A549 (cell line): Measurements from ENCODE around the gene DNM3.

ENCODE experiments used
- CBX2 ChIP-seq: fragments of 200-600 bp; sonication (generic); IDR thresholded peaks from 2 replicates; pipeline ENCODE4 v1.6.1; 2016; ENCODE audit warnings: low read depth, mild to moderate bottlenecking, borderline replicate concordance
- HOXA7 ChIP-seq: fragments of 250-450 bp; sonication (Bioruptor Pico); IDR thresholded peaks from 2 replicates; pipeline ENCODE4 v1.5.0; 2020; ENCODE audit warnings: mild to moderate bottlenecking, moderate library complexity
- JUN ChIP-seq, 2 experiments: fragments of >200 bp; sonication (Bioruptor Twin); formaldehyde crosslinking; IDR thresholded peaks; 2 replicates in 1 of 2; 3 replicates in 1 of 2; pipeline ENCODE4 v1.6.1; 2016 to 2017
- JUNB ChIP-seq: fragments of >200 bp; sonication (Bioruptor Twin); formaldehyde crosslinking; IDR thresholded peaks from 2 replicates; pipeline ENCODE4 v1.6.1; 2016
- POLR2A ChIP-seq: IDR thresholded peaks from 2 replicates; pipeline ENCODE4 v1.6.1; 2012; ENCODE audit warnings: mild to moderate bottlenecking, low read length
- SMC3 ChIP-seq: fragments of >200 bp; sonication (Bioruptor Twin); formaldehyde crosslinking; IDR thresholded peaks from 3 replicates; pipeline ENCODE4 v1.6.1; 2018; ENCODE audit warnings: inconsistent platforms
- TF ChIP-seq, protein P1 (sequence below): fragments of >200 bp; sonication (Bioruptor Twin); formaldehyde crosslinking; IDR thresholded peaks from 3 replicates; pipeline ENCODE4 v1.5.1; 2016
- TF ChIP-seq, protein P2 (sequence below): fragments of >200 bp; sonication (Bioruptor Twin); formaldehyde crosslinking; IDR thresholded peaks from 3 replicates; pipeline ENCODE4 v1.6.1; 2016
- TF ChIP-seq, protein P3 (sequence below): IDR thresholded peaks from 2 replicates; pipeline ENCODE4 v1.6.1; 2012
- TF ChIP-seq, protein P4 (sequence below): fragments of 450-650 bp; IDR thresholded peaks from 2 replicates; pipeline ENCODE4 v1.6.1; 2014; ENCODE audit warnings: antibody characterized with exemption
- TF ChIP-seq, protein P5 (sequence below): fragments of 150-350 bp; IDR thresholded peaks from 2 replicates; pipeline ENCODE4 v1.6.1; 2014; ENCODE audit warnings: low read depth, mild to moderate bottlenecking, low read length

DNA sequence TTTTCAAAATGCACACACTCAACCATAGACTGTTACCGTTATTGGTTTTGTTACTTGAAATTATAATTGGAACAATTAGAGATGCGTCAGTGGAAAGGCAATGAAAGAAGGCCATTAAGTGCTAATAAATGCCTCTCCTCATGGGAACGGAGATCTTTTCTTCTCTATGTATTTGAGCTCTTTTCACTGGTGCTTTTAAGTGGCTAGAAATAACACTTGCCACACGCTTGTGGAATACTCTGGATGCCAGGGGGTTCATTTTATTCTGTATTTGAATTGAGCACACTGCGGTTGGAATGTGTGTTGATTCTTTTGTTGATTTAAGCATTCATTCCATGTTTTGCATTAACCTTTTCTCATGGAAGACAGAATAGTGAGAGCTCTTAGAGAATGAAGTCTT lies 68.4 kb downstream of the DNM3 start:
- TF ChIP-seq, protein P1, sequence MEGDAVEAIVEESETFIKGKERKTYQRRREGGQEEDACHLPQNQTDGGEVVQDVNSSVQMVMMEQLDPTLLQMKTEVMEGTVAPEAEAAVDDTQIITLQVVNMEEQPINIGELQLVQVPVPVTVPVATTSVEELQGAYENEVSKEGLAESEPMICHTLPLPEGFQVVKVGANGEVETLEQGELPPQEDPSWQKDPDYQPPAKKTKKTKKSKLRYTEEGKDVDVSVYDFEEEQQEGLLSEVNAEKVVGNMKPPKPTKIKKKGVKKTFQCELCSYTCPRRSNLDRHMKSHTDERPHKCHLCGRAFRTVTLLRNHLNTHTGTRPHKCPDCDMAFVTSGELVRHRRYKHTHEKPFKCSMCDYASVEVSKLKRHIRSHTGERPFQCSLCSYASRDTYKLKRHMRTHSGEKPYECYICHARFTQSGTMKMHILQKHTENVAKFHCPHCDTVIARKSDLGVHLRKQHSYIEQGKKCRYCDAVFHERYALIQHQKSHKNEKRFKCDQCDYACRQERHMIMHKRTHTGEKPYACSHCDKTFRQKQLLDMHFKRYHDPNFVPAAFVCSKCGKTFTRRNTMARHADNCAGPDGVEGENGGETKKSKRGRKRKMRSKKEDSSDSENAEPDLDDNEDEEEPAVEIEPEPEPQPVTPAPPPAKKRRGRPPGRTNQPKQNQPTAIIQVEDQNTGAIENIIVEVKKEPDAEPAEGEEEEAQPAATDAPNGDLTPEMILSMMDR = no peak
- no peak for TF ChIP-seq CBX2
- TF ChIP-seq, protein P2, sequence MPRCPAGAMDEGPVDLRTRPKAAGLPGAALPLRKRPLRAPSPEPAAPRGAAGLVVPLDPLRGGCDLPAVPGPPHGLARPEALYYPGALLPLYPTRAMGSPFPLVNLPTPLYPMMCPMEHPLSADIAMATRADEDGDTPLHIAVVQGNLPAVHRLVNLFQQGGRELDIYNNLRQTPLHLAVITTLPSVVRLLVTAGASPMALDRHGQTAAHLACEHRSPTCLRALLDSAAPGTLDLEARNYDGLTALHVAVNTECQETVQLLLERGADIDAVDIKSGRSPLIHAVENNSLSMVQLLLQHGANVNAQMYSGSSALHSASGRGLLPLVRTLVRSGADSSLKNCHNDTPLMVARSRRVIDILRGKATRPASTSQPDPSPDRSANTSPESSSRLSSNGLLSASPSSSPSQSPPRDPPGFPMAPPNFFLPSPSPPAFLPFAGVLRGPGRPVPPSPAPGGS = no peak
- no peak for TF ChIP-seq HOXA7 (CRISPR knock-in tag)
- TF ChIP-seq, protein P3, sequence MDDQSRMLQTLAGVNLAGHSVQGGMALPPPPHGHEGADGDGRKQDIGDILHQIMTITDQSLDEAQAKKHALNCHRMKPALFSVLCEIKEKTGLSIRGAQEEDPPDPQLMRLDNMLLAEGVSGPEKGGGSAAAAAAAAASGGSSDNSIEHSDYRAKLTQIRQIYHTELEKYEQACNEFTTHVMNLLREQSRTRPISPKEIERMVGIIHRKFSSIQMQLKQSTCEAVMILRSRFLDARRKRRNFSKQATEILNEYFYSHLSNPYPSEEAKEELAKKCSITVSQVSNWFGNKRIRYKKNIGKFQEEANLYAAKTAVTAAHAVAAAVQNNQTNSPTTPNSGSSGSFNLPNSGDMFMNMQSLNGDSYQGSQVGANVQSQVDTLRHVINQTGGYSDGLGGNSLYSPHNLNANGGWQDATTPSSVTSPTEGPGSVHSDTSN = no peak
- TF ChIP-seq, protein P4, sequence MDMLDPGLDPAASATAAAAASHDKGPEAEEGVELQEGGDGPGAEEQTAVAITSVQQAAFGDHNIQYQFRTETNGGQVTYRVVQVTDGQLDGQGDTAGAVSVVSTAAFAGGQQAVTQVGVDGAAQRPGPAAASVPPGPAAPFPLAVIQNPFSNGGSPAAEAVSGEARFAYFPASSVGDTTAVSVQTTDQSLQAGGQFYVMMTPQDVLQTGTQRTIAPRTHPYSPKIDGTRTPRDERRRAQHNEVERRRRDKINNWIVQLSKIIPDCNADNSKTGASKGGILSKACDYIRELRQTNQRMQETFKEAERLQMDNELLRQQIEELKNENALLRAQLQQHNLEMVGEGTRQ = no peak
- no peak for TF ChIP-seq JUNB
- TF ChIP-seq POLR2A = no peak
- no peak for TF ChIP-seq SMC3
- TF ChIP-seq JUN (IDR thresholded peaks at IDR 0.05) = no peak
- TF ChIP-seq, protein P5, sequence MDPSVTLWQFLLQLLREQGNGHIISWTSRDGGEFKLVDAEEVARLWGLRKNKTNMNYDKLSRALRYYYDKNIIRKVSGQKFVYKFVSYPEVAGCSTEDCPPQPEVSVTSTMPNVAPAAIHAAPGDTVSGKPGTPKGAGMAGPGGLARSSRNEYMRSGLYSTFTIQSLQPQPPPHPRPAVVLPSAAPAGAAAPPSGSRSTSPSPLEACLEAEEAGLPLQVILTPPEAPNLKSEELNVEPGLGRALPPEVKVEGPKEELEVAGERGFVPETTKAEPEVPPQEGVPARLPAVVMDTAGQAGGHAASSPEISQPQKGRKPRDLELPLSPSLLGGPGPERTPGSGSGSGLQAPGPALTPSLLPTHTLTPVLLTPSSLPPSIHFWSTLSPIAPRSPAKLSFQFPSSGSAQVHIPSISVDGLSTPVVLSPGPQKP = no peak
